ENCODE measurements around the gene AGXT.

GRCh38 chr2:240851078-240851991, 17.3 kb upstream of the AGXT start:
- TF ChIP-seq CTCF (conservative IDR thresholded peaks at IDR 0.05; ENCODE audit: low read length) = peak; percentile 87
- no peak for TF ChIP-seq EZH2phosphoT487 (IDR thresholded peaks at IDR 0.05; ENCODE audit: borderline replicate concordance, low read depth, low read length)
